HepG2 (cell line): ENCODE measurements around the gene TBC1D22A. TPM values are rescaled to one million over a fixed set of nuclear protein-coding genes. Genes with fewer than 3 reads are reported as not detected.

Experiments used
- ATAC-seq: fragments of 200-7000 bp; cut with Tn5 transposase; 3 replicates; pipeline ENCODE4 v1.9.1; 2020; ENCODE audit warnings: mild to moderate bottlenecking, moderate library complexity
- BruUV-seq: library from RNA; stranded (reverse); fragments of 400-500 nt; replicated peaks from 2 replicates; lab custom pipeline; 2021; lab: Mats Ljungman, UMichigan
- CTCF ChIA-PET: fragments of 300-600 bp; formaldehyde crosslinking; extraction: SDS; loops from one replicate; lab custom pipeline; 2021; ENCODE audit warnings: low total read pairs, inconsistent platforms, low intra/inter-chr PET ratio; lab: Yijun Ruan, JAX
- POLR2A ChIA-PET: fragments of 350-600 bp; sonication (Branson Sonifier 250); formaldehyde crosslinking; loops from one replicate; lab custom pipeline; 2020; ENCODE audit warnings: antibody characterized with exemption, inconsistent platforms; lab: Yijun Ruan, JAX
- DNase-seq: peaks from one replicate; pipeline ENCODE4 v3.0.0-alpha.2; 2015; ENCODE audit warnings: low spot score
- FAIRE-seq: peaks from 3 replicates; lab custom pipeline; 2011; peaks lifted over from hg19 to GRCh38; lab: Jason Lieb, UNC
- H2AFZ ChIP-seq: one replicate; pipeline ENCODE4 v1.6.1; 2011; ENCODE audit warnings: low read length, inconsistent platforms
- H3K27ac ChIP-seq: fragments of 300-600 bp; 3 replicates; pipeline ENCODE4 v1.8.0; 2011; ENCODE audit warnings: mixed run types, mild to moderate bottlenecking, mixed read lengths, low read length, inconsistent platforms; ENCODE audit not compliant: insufficient read depth; ENCODE audit errors: extremely low read length
- H3K27me3 ChIP-seq, 2 experiments: fragments of 200-600 bp in 1 of 2; 2 replicates in 1 of 2; 3 replicates in 1 of 2; pipeline versions ENCODE4 v1.6.0 to v1.8.0; 2011; ENCODE audit warnings: low read length in 2 of 2, mild to moderate bottlenecking in 2 of 2, moderate library complexity in 2 of 2, inconsistent platforms in 1 of 2; ENCODE audit not compliant: insufficient read depth in 2 of 2, control insufficient read depth in 1 of 2
- H3K36me3 ChIP-seq, 2 experiments: fragments of 200-600 bp in 1 of 2; replicated peaks in 1 of 2; 2 replicates in 1 of 2; 3 replicates in 1 of 2; pipeline versions ENCODE4 v1.5.1 to v1.8.0; 2011; ENCODE audit warnings: low read length in 2 of 2, inconsistent platforms in 1 of 2; ENCODE audit not compliant: insufficient read depth in 2 of 2, control insufficient read depth in 1 of 2
- H3K4me1 ChIP-seq: 2 replicates; pipeline ENCODE4 v1.5.1; 2012; ENCODE audit warnings: low read length, inconsistent platforms; ENCODE audit not compliant: insufficient read depth
- H3K4me2 ChIP-seq: 2 replicates; pipeline ENCODE4 v1.6.0; 2011; ENCODE audit warnings: low read depth, low read length, inconsistent platforms
- H3K4me3 ChIP-seq, 3 experiments: fragments of 200-600 bp in 1 of 3; sonication (generic), shearing (Covaris generic) in 1 of 3; replicated peaks in 1 of 3; 2 replicates each; pipeline ENCODE4 v1.5.1; 2011 to 2016; ENCODE audit warnings: low read length in 3 of 3, inconsistent platforms in 2 of 3, low read depth in 2 of 3, mild to moderate bottlenecking in 2 of 3, control low read depth in 1 of 3, mixed read lengths in 1 of 3; ENCODE audit not compliant: insufficient read depth in 1 of 3
- H3K79me2 ChIP-seq: one replicate; pipeline ENCODE4 v1.6.1; 2011; ENCODE audit warnings: low read length, inconsistent platforms; ENCODE audit not compliant: insufficient read depth
- H3K9ac ChIP-seq: 2 replicates; pipeline ENCODE4 v1.6.0; 2011; ENCODE audit warnings: mild to moderate bottlenecking, low read depth, low read length, inconsistent platforms; ENCODE audit not compliant: insufficient read depth
- H3K9me3 ChIP-seq: 2 replicates; pipeline ENCODE4 v1.5.1; 2012; ENCODE audit warnings: mild to moderate bottlenecking, low read length
- H4K20me1 ChIP-seq: 2 replicates; pipeline ENCODE4 v1.6.0; 2011; ENCODE audit warnings: inconsistent platforms, mild to moderate bottlenecking, low read length, moderate library complexity; ENCODE audit not compliant: insufficient read depth
- MIER2 ChIP-seq: IDR thresholded peaks from 2 replicates; pipeline ENCODE4 v1.6.1; 2016; ENCODE audit warnings: missing biosample characterization, missing genetic modification reagents
- NFIB ChIP-seq: sonication (generic); formaldehyde crosslinking; IDR thresholded peaks from 2 replicates; pipeline ENCODE4 v1.9.0; 2021; ENCODE audit warnings: missing genetic modification reagents, mild to moderate bottlenecking, borderline replicate concordance
- NR2F6 ChIP-seq, 2 experiments: IDR thresholded peaks; 2 replicates each; pipeline ENCODE4 v1.6.1; 2016; ENCODE audit warnings: antibody characterized with exemption in 1 of 2, mild to moderate bottlenecking in 1 of 2
- RFX1 ChIP-seq: fragments of 450-650 bp; IDR thresholded peaks from 2 replicates; pipeline ENCODE4 v1.6.1; 2017
- SIN3A ChIP-seq: IDR thresholded peaks from 2 replicates; pipeline ENCODE4 v1.6.1; 2011; ENCODE audit warnings: low read depth, mild to moderate bottlenecking, control low read depth, low read length, borderline replicate concordance
- TBL1XR1 ChIP-seq: fragments of 150-350 bp; IDR thresholded peaks from 2 replicates; pipeline ENCODE4 v1.6.1; 2014; ENCODE audit warnings: borderline replicate concordance, low read length; ENCODE audit not compliant: partially characterized antibody
- ZKSCAN5 ChIP-seq: sonication (generic); formaldehyde crosslinking; IDR thresholded peaks from 2 replicates; pipeline ENCODE4 v1.5.1; 2020; ENCODE audit warnings: mild to moderate bottlenecking, missing genetic modification reagents
- ZNF644 ChIP-seq: IDR thresholded peaks from 2 replicates; pipeline ENCODE4 v1.6.1; 2016; ENCODE audit warnings: low read depth
- WGBS: methylation state at CpG from one replicate; pipeline ENCODE4 v1.1.6; 2017; ENCODE audit warnings: low lambda C conversion rate; 5-methylcytosine and 5-hydroxymethylcytosine counted together
- in situ Hi-C: cut with HindIII; loops from 2 replicates; pipeline ENCODE4 v1.10.0; 2017; ENCODE audit warnings: low pct_unique_long_range_greater_than_20kb; ENCODE audit not compliant: extremely low pct_ligation_motif_present
- intact Hi-C: fragments of 100-400 bp; cut with micrococcal nuclease; formaldehyde crosslinking; loops from one replicate; pipeline ENCODE4 v1.10.0; 2022; ENCODE audit not compliant: unreplicated experiment
- polyA plus RNA-seq, 8 experiments: library from polyadenylated mRNA; depleted of rRNA in 3 of 8; stranded (reverse) in 7 of 8; unstranded in 1 of 8; fragments of >200 nt; fragmentation: Illumina TruSeq in 4 of 8; extraction: Trizol in 4 of 8; gene quantifications; 2 replicates each; pipeline versions ENCODE4 v1.2.1 to v1.2.3, GENCODE V29; 2011 to 2016; ENCODE audit warnings: low read depth in 4 of 8, missing spikeins in 1 of 8, mixed read lengths in 1 of 8; ENCODE audit not compliant: insufficient read depth in 1 of 8
- total RNA-seq, 5 experiments: library from RNA; depleted of rRNA; stranded (reverse); fragments of >200 nt; fragmentation: Illumina TruSeq; extraction: Trizol; gene quantifications; 2 replicates each; pipeline ENCODE4 v1.2.3, GENCODE V29; 2016; ENCODE audit warnings: low read depth in 1 of 5
- TF ChIP-seq, protein P1 (sequence below): sonication (generic); formaldehyde crosslinking; conservative IDR thresholded peaks from 2 replicates; pipeline ENCODE4 v1.4.0; 2020; ENCODE audit warnings: mild to moderate bottlenecking, missing genetic modification reagents, moderate library complexity
- TF ChIP-seq, protein P2 (sequence below): sonication (generic); formaldehyde crosslinking; IDR thresholded peaks from 2 replicates; pipeline ENCODE4 v1.5.1; 2020; ENCODE audit warnings: mild to moderate bottlenecking, missing genetic modification reagents, moderate library complexity
- TF ChIP-seq, protein P3 (sequence below): IDR thresholded peaks from 2 replicates; pipeline ENCODE4 v1.6.1; 2016; ENCODE audit warnings: missing biosample characterization, missing genetic modification reagents, low read depth

TBC1D22A gene
- total and polyA plus RNA-seq, 2 of the 13 experiments (the other 11 are each of a cell fraction or from before 2014, with no cell fraction given), result 17.3 to 18.0 TPM

DNA sequence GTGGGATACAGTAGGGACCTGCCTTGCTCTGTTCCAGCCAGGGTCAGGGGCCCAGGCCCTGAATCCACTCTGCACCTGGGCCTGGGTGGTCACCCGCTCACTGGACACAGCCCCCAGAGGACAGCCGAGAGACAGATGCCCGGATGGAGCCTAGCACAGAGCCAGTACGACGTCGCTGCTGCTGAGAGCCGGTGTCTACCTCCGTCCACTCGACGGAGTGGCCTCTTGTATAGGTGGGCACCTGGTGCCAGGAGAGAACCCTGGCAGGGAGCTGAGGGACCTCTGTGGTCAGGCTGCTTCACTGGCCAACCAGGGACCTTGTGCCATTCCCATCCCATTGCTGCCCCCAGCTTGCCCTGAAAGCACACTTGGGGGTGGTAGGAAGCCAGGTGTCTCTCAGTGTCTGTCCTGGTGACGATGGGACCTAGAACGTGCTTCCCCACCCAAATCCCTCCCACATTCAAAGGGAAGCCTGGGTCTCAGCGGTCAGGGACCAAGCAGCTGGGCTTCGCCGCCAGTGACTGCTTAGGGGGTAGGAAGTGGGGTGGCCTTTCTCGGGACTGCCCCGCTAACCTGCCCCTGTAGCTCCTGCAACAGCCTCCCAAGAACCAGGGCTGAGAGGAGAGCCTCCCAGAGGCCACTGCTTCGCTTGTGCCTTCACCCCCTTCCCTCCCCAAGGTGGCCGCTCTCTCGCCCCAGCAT, 14.1 kb upstream of the TBC1D22A start (continued):
- TF ChIP-seq, protein P1, sequence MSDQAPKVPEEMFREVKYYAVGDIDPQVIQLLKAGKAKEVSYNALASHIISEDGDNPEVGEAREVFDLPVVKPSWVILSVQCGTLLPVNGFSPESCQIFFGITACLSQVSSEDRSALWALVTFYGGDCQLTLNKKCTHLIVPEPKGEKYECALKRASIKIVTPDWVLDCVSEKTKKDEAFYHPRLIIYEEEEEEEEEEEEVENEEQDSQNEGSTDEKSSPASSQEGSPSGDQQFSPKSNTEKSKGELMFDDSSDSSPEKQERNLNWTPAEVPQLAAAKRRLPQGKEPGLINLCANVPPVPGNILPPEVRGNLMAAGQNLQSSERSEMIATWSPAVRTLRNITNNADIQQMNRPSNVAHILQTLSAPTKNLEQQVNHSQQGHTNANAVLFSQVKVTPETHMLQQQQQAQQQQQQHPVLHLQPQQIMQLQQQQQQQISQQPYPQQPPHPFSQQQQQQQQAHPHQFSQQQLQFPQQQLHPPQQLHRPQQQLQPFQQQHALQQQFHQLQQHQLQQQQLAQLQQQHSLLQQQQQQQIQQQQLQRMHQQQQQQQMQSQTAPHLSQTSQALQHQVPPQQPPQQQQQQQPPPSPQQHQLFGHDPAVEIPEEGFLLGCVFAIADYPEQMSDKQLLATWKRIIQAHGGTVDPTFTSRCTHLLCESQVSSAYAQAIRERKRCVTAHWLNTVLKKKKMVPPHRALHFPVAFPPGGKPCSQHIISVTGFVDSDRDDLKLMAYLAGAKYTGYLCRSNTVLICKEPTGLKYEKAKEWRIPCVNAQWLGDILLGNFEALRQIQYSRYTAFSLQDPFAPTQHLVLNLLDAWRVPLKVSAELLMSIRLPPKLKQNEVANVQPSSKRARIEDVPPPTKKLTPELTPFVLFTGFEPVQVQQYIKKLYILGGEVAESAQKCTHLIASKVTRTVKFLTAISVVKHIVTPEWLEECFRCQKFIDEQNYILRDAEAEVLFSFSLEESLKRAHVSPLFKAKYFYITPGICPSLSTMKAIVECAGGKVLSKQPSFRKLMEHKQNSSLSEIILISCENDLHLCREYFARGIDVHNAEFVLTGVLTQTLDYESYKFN (CRISPR knock-in tag), result no peak
- TF ChIP-seq NR2F6 (IDR thresholded peaks at IDR 0.05) (no peak), NR2F6 (CRISPR knock-in tag; IDR thresholded peaks at IDR 0.05) (no peak)
- TF ChIP-seq, all 625 proteins: peak for 0

DNA sequence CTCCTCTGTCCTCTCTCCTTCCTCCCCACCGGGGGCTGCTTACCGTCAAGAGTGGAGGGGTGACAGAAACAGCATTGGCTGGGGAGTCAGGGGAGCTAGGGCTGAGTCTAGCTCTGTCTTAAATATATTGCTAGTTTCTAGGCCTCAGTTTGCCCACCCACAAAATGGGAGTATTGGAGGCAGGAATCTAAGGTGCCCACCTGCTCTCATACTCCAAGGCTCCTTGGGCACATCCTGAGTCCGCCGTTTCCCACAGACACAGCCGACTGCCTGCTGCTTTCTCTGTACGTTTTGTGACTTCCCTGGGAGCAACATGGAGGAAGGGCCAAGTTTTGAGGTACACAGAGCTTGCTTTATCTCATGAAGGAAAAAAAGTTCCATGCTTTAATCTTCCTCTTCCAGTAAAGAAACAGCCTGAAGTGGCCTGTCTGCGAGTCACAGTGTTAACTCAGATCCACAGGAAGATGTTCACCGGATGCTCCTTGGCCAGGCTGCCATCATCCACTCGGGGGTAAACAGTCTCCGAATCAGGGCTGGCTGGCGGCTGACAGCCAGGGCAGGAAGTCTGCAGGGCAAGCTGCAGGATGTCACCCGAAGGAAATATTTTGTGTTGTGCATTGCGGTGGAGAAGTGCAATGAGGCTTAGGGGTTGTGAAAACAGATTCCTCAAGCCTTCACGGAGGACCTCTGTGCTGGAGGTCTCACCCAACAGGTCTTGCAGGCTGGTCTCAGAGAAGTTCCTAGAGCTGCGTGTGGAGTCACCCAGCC, 13.4 kb upstream of the TBC1D22A start:
- DNase-seq (no peak), ATAC-seq (no peak), FAIRE-seq (no peak)
- H3K4me3 ChIP-seq, result peak overlapping the region in 1 of 3 experiments; percentile 56; a peak in 2 of 6 replicates
- H3K36me3 ChIP-seq, result no peaks in the 10 kb centered on the region
- H3K9ac ChIP-seq, result peak overlapping the region; percentile 26; the same call in 1 of the 2 replicates
- H3K4me2 ChIP-seq, result peak overlapping the region; percentile 57
- ChIA-PET POLR2A (interaction anchor here (1.1 to 3.2 kb wide), 4 partner anchors 9 to 49 kb away, joined by 3 to 29 read pairs (median 12); partner anchors contain the start of genes CERK and TBC1D22A), CTCF (no interaction called here)
- no peaks in the 10 kb centered on the region for H3K79me2 ChIP-seq
- no peaks in the 10 kb centered on the region for H3K9me3 ChIP-seq
- WGBS, result 17% methylated on average over 13 of the region's 15 CpGs
- no peak overlapping the region for H3K27ac ChIP-seq
- H3K4me1 ChIP-seq, result peaks cover 73% of the 10 kb centered on the region
- in situ Hi-C loops (no loop called here), intact Hi-C loops (no loop called here)
- H2AFZ ChIP-seq, result no peak overlapping the region
- H3K27me3 ChIP-seq, result peaks cover 3 to 25% of the 10 kb centered on the region in 2 experiments; a peak in 3 of 5 replicates
- no TSS peak for BruUV-seq
- H4K20me1 ChIP-seq, result no peaks in the 10 kb centered on the region
- TF ChIP-seq RFX1, result no peak
- TF ChIP-seq ZNF644 (CRISPR knock-in tag), result no peak
- no peak for TF ChIP-seq SIN3A
- TF ChIP-seq, protein P2, sequence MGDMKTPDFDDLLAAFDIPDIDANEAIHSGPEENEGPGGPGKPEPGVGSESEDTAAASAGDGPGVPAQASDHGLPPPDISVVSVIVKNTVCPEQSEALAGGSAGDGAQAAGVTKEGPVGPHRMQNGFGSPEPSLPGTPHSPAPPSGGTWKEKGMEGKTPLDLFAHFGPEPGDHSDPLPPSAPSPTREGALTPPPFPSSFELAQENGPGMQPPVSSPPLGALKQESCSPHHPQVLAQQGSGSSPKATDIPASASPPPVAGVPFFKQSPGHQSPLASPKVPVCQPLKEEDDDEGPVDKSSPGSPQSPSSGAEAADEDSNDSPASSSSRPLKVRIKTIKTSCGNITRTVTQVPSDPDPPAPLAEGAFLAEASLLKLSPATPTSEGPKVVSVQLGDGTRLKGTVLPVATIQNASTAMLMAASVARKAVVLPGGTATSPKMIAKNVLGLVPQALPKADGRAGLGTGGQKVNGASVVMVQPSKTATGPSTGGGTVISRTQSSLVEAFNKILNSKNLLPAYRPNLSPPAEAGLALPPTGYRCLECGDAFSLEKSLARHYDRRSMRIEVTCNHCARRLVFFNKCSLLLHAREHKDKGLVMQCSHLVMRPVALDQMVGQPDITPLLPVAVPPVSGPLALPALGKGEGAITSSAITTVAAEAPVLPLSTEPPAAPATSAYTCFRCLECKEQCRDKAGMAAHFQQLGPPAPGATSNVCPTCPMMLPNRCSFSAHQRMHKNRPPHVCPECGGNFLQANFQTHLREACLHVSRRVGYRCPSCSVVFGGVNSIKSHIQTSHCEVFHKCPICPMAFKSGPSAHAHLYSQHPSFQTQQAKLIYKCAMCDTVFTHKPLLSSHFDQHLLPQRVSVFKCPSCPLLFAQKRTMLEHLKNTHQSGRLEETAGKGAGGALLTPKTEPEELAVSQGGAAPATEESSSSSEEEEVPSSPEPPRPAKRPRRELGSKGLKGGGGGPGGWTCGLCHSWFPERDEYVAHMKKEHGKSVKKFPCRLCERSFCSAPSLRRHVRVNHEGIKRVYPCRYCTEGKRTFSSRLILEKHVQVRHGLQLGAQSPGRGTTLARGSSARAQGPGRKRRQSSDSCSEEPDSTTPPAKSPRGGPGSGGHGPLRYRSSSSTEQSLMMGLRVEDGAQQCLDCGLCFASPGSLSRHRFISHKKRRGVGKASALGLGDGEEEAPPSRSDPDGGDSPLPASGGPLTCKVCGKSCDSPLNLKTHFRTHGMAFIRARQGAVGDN (CRISPR knock-in tag), result peak; percentile 35
- no peak for TF ChIP-seq MIER2 (CRISPR knock-in tag)
- TF ChIP-seq ZKSCAN5 (CRISPR knock-in tag), result no peak
- TF ChIP-seq TBL1XR1, result no peak
- TF ChIP-seq, protein P3, sequence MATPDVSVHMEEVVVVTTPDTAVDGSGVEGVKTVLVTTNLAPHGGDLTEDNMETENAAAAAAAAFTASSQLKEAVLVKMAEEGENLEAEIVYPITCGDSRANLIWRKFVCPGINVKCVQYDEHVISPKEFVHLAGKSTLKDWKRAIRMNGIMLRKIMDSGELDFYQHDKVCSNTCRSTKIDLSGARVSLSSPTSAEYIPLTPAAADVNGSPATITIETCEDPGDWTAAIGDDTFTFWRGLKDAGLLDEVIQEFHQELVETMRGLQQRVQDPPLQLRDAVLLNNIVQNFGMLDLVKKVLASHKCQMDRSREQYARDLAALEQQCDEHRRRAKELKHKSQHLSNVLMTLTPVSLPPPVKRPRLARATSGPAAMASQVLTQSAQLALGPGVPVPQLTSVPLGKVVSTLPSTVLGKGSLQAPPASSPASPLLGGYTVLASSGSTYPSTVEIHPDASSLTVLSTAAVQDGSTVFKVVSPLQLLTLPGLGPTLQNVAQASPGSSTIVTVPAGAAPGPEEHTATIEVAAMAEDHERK (CRISPR knock-in tag), result no peak
- TF ChIP-seq NFIB (CRISPR knock-in tag), result no peak
